A673 (cell line): ENCODE measurements around the gene TTC33. TPM values are rescaled to one million over a fixed set of nuclear protein-coding genes. Genes with fewer than 3 reads are reported as not detected.

ENCODE experiments used
- BruUV-seq: library from RNA; stranded (reverse); fragments of 400-500 nt; replicated peaks from 2 replicates; lab custom pipeline; 2021; lab: Mats Ljungman, UMichigan
- CTCF ChIA-PET: fragments of 300-600 bp; sonication (Branson Sonifier 250); formaldehyde crosslinking; loops from one replicate; lab custom pipeline; 2022; ENCODE audit warnings: antibody characterized with exemption; lab: Charles Lee
- POLR2A ChIA-PET: fragments of 300-600 bp; sonication (Branson Sonifier 250); formaldehyde crosslinking; loops from one replicate; lab custom pipeline; 2022; ENCODE audit warnings: antibody characterized with exemption; ENCODE audit not compliant: low non-redundant PET; lab: Charles Lee
- DNase-seq: peaks from one replicate; pipeline ENCODE4 v3.0.0-alpha.2; 2015; ENCODE audit warnings: low spot score
- H3K27ac ChIP-seq: fragments of 200-600 bp; sonication (generic); 2 replicates; pipeline ENCODE4 v1.5.1; 2016; ENCODE audit warnings: mixed run types, low read depth, mild to moderate bottlenecking, mixed read lengths, antibody characterized with exemption, low read length; ENCODE audit not compliant: poor library complexity, severe bottlenecking
- H3K27me3 ChIP-seq: fragments of 200-600 bp; sonication (generic); replicated peaks from 2 replicates; pipeline ENCODE4 v1.6.1; 2017; ENCODE audit warnings: mixed run types, low read depth, mild to moderate bottlenecking, mixed read lengths, antibody characterized with exemption, low read length; ENCODE audit not compliant: insufficient read depth, poor library complexity
- H3K36me3 ChIP-seq: fragments of 200-600 bp; sonication (generic); 2 replicates; pipeline ENCODE4 v1.6.1; 2016; ENCODE audit warnings: mixed run types, mild to moderate bottlenecking, mixed read lengths, antibody characterized with exemption, low read length; ENCODE audit not compliant: insufficient read depth, poor library complexity, severe bottlenecking
- H3K4me1 ChIP-seq: fragments of 200-600 bp; sonication (generic); 2 replicates; pipeline ENCODE4 v1.6.1; 2017; ENCODE audit warnings: mixed run types, mild to moderate bottlenecking, mixed read lengths, antibody characterized with exemption, low read length; ENCODE audit not compliant: insufficient read depth, poor library complexity, severe bottlenecking
- H3K4me3 ChIP-seq: fragments of 200-600 bp; sonication (generic); 2 replicates; pipeline ENCODE4 v1.5.1; 2016; ENCODE audit warnings: low read depth, mixed run types, mild to moderate bottlenecking, mixed read lengths, low read length; ENCODE audit not compliant: poor library complexity, severe bottlenecking
- H3K9me3 ChIP-seq: fragments of 200-600 bp; sonication (generic); 2 replicates; pipeline ENCODE4 v1.6.1; 2016; ENCODE audit warnings: mixed run types, low read depth, mild to moderate bottlenecking, mixed read lengths, antibody characterized with exemption, low read length; ENCODE audit not compliant: poor library complexity, severe bottlenecking
- EZH2 ChIP-seq: fragments of 200-600 bp; sonication (generic); IDR thresholded peaks from 2 replicates; pipeline ENCODE4 v1.6.1; 2017; ENCODE audit warnings: borderline replicate concordance, low read depth, mild to moderate bottlenecking, mixed read lengths, antibody characterized with exemption, low read length; ENCODE audit not compliant: poor library complexity, severe bottlenecking
- intact Hi-C: fragments of 100-400 bp; cut with micrococcal nuclease; formaldehyde crosslinking; loops from one replicate; pipeline ENCODE4 v1.10.0; 2022; ENCODE audit not compliant: unreplicated experiment
- total RNA-seq: library from RNA; stranded (reverse); gene quantifications from 2 replicates; pipeline ENCODE4 v1.2.3, GENCODE V29; 2021
- TF ChIP-seq, protein P1 (sequence below): fragments of 300-800, 200-600 bp; sonication (generic); conservative IDR thresholded peaks from 2 replicates; pipeline ENCODE4 v1.5.1; 2017; ENCODE audit warnings: low read depth, mild to moderate bottlenecking, antibody characterized with exemption, low read length, moderate library complexity, mixed read lengths

The TTC33 gene
- total RNA-seq, 1 experiment from 2014 or later: 17.0 TPM

DNA sequence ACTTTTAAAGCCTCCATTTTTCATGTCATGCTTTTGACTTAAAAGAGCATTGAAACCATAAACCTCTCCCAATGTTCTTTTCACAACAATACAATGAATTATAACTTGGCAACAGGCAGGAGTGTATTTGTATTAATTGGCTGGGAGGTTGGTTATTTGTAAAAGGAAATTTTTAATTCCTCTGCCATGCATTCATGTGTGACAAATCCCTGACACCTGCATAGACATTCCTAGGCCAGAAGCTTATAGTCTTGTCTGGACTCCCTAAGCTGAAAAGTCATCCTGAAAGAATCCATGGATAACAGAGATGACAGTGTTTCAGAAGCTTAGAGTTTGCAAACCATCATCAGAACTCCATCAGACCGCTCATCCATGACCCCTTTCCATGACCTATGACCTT is 152.4 kb downstream of the TTC33 start:
- no peak overlapping the region for H3K27ac ChIP-seq
- CTCF ChIA-PET: no interaction called here
- POLR2A ChIA-PET: no interaction called here
- TF ChIP-seq, protein P1, sequence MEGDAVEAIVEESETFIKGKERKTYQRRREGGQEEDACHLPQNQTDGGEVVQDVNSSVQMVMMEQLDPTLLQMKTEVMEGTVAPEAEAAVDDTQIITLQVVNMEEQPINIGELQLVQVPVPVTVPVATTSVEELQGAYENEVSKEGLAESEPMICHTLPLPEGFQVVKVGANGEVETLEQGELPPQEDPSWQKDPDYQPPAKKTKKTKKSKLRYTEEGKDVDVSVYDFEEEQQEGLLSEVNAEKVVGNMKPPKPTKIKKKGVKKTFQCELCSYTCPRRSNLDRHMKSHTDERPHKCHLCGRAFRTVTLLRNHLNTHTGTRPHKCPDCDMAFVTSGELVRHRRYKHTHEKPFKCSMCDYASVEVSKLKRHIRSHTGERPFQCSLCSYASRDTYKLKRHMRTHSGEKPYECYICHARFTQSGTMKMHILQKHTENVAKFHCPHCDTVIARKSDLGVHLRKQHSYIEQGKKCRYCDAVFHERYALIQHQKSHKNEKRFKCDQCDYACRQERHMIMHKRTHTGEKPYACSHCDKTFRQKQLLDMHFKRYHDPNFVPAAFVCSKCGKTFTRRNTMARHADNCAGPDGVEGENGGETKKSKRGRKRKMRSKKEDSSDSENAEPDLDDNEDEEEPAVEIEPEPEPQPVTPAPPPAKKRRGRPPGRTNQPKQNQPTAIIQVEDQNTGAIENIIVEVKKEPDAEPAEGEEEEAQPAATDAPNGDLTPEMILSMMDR: no peak
- no peak for TF ChIP-seq EZH2
- intact Hi-C loops: no loop called here
- no peaks in the 10 kb centered on the region for H3K27me3 ChIP-seq
- H3K36me3 ChIP-seq: no peaks in the 10 kb centered on the region
- H3K4me1 ChIP-seq: no peaks in the 10 kb centered on the region
- BruUV-seq: no TSS peak
- no peak overlapping the region for H3K4me3 ChIP-seq
- no peak for DNase-seq
- no peaks in the 10 kb centered on the region for H3K9me3 ChIP-seq

DNA sequence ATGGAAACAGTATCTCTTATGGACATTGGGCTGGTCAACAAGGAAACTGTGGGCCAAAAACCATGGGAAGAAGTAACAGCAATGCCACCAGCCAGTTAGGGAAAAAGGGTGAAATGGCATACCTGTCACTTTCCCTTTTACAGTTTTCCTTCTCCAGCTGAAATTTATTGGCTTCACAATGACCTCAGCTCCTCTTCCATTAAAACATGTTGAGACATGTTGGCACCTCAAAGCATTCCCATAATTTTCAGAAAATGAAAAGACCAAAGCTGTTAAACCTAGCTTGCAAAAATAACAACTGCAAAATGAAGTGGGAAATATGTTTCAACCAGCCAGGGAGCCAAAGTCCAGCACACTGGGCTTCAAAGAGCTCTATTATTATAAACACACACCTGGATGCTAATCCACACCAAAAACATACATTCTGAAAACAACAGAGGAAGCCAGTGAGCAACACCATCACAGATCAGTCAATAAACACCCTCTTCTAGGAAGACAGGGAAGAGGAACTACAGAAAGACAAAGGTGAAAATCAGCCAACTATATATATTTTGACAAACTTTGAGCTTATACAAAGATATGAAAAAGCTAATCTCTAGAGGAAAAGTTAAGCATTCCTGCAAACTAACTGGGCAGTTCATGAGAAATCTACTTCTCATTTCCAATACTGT is 154.4 kb downstream of the TTC33 start:
- ChIA-PET POLR2A (no interaction called here), CTCF (no interaction called here)
- Histone ChIP-seq H3K4me1 (no peaks in the 10 kb centered on the region), H3K4me3 (no peak overlapping the region), H3K9me3 (no peaks in the 10 kb centered on the region), H3K36me3 (no peaks in the 10 kb centered on the region), H3K27ac (no peak overlapping the region), H3K27me3 (no peaks in the 10 kb centered on the region)
- TF ChIP-seq, protein P1: no peak
- BruUV-seq: no TSS peak
- intact Hi-C loops: no loop called here
- no peak for DNase-seq

DNA sequence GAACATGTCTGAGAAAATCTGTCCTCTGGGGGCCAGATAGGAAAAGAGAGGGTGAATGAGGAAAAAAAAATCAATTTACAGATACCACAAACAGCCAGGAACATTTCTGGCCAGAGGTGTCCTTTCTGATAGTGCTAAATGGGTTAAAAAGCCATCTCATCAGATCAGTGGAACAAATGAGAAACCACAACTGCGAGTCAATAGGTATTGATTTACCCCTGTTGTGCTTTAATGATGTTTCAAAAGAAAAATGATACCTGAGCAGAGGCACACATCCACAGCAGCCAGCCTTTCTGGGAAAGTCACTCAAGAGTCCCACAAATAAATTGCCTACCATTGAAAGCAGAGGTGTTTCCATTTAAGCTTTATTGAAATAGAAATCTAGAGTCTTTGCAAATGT is 155.4 kb downstream of the TTC33 start:
- ChIA-PET CTCF (no interaction called here), POLR2A (interaction anchor here (0.6 kb wide), 1 partner anchor 41 kb away, joined by 3 read pairs; no protein-coding TSS in a partner anchor)
- Histone ChIP-seq H3K27me3 (no peaks in the 10 kb centered on the region), H3K36me3 (no peaks in the 10 kb centered on the region), H3K9me3 (no peaks in the 10 kb centered on the region), H3K4me3 (no peak overlapping the region), H3K4me1 (no peaks in the 10 kb centered on the region), H3K27ac (no peak overlapping the region)
- no peak for DNase-seq
- TF ChIP-seq, protein P1: no peak
- TF ChIP-seq EZH2: no peak
- intact Hi-C loops: no loop called here
- BruUV-seq: no TSS peak
